Skin of body (tissue), 2 donors: ENCODE measurements around the gene NLRP6. TPM values are rescaled to one million over a fixed set of nuclear protein-coding genes. Genes with fewer than 3 reads are reported as not detected.

ENCODE experiments used
- DNase-seq: peaks from one replicate; lab custom pipeline; 2025; lab: John Stamatoyannopoulos, UW
- total RNA-seq: library from RNA; depleted of rRNA; stranded (reverse); fragments of >200 nt; gene quantifications from one replicate; pipeline ENCODE4 v1.2.3, GENCODE V29; 2014

The NLRP6 gene
- total RNA-seq, 1 donor from 2014 or later: 0.10 TPM

GRCh38 chr11:292211-293121 lies 14.3 kb downstream of the NLRP6 start:
- DNase-seq: no peak

- DNase-seq: no peak
Observed at GRCh38 chr11:293271-293851, 15.2 kb downstream of the NLRP6 start.

- DNase-seq: no peak
Observed at GRCh38 chr11:293852-294661, 15.8 kb downstream of the NLRP6 start.

- DNase-seq: no peak
Observed at GRCh38 chr11:294780-295179, 16.6 kb downstream of the NLRP6 start.

GRCh38 chr11:295351-296170 lies 17.4 kb downstream of the NLRP6 start:
- DNase-seq: no peak

- no peak for DNase-seq
Observed at GRCh38 chr11:296171-297050, 18.2 kb downstream of the NLRP6 start.

GRCh38 chr11:297051-297585 lies 18.9 kb downstream of the NLRP6 start:
- DNase-seq: no peak

- DNase-seq: no peak
Observed at GRCh38 chr11:297586-298405, 19.6 kb downstream of the NLRP6 start.

GRCh38 chr11:298406-299065 lies 20.3 kb downstream of the NLRP6 start:
- no peak for DNase-seq

GRCh38 chr11:299081-299891 lies 21.1 kb downstream of the NLRP6 start, which contains the start of gene IFITM5:
Gene IFITM5 (minus strand): TSS chr11:299526. CDS start chr11:299490, 36 bp downstream.
- no peak for DNase-seq

- no peak for DNase-seq
Observed at GRCh38 chr11:299951-300735, 21.9 kb downstream of the NLRP6 start.

GRCh38 chr11:303363-303762 lies 25.2 kb downstream of the NLRP6 start:
- DNase-seq: no peak

- no peak for DNase-seq
Observed at GRCh38 chr11:304061-304506, 25.9 kb downstream of the NLRP6 start.

- DNase-seq: peak; percentile 82
Observed at GRCh38 chr11:304915-305843, 27.0 kb downstream of the NLRP6 start.

GRCh38 chr11:305844-306211 lies 27.6 kb downstream of the NLRP6 start:
- DNase-seq: no peak
